GM23248 (cell line): ENCODE results near the gene TTC28.

ENCODE experiments used
- EZH2 ChIP-seq: fragments of 200-600 bp; sonication (generic); IDR thresholded peaks from 2 replicates; pipeline ENCODE4 v1.6.1; 2018; ENCODE audit warnings: antibody characterized with exemption, mild to moderate bottlenecking; ENCODE audit not compliant: insufficient read depth, poor library complexity, severe bottlenecking
- EZH2phosphoT487 ChIP-seq: fragments of 200-600 bp; sonication (generic); IDR thresholded peaks from 2 replicates; pipeline ENCODE4 v1.6.1; 2018; ENCODE audit warnings: antibody characterized with exemption, moderate library complexity, mild to moderate bottlenecking, low read depth; ENCODE audit not compliant: insufficient read depth

DNA sequence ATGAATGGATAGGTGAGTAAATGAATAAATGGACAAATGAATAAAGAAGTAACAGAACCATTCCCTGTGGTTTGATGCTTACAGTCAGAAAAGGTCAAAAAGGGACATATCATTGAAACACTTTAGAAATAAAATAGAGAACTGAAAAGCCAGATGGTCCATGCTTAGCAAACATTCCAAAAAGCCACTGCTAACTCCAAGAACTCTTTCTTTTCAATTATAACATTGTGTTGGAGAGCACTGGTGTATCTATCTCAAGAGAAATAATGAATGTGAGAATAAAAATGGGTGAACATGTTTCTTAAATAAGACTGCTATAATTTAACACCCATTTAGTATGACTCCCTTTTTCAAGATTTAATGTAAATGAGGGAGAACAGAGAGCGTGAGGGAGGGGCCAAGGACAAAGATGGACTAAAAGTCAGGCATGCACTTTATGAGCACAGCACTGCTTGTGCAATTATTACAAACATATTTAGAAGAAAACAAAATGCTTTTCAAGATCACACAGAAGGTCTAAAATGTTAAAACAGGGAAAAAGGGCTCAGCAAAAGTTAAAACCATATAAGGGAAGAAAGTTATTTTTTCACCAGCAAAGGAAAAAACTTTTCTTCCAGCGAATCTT is 536.3 kb downstream of the TTC28 start:
- no peak for TF ChIP-seq EZH2
- TF ChIP-seq EZH2phosphoT487, result no peak
